Transverse colon (tissue), 4 donors: ENCODE data around the gene PPM1F. TPM values are rescaled to one million over a fixed set of nuclear protein-coding genes. Genes with fewer than 3 reads are reported as not detected.

Experiments
- DNase-seq: peaks from one replicate; pipeline ENCODE4 v3.0.0-alpha.2; 2019
- H3K27ac ChIP-seq, 4 donors: fragments of 200-600 bp; sonication (generic); 2 replicates each; pipeline ENCODE4 v1.5.1; 2016 to 2018; ENCODE audit warnings: inconsistent platforms in 4 of 4
- H3K27me3 ChIP-seq: fragments of 200-600 bp; sonication (generic); 2 replicates; pipeline ENCODE4 v1.5.1; 2017; ENCODE audit warnings: inconsistent platforms
- H3K36me3 ChIP-seq, 4 donors: fragments of 200-600 bp; sonication (generic); 2 replicates each; pipeline ENCODE4 v1.5.1; 2017 to 2019; ENCODE audit warnings: inconsistent platforms in 4 of 4
- H3K4me1 ChIP-seq, 4 donors: fragments of 200-600 bp; sonication (generic); 2 replicates each; pipeline ENCODE4 v1.5.1; 2017 to 2020; ENCODE audit warnings: inconsistent platforms in 4 of 4
- H3K4me3 ChIP-seq, 4 donors: fragments of 200-600 bp; sonication (generic); 1 replicate in 1 of 4; 2 replicates in 3 of 4; pipeline versions ENCODE4 v1.5.1 to v1.6.1; 2017 to 2019; ENCODE audit warnings: inconsistent platforms in 4 of 4
- H3K9me3 ChIP-seq, 2 donors: fragments of 200-600 bp; sonication (generic); 2 replicates each; pipeline ENCODE4 v1.5.1; 2017 to 2019; ENCODE audit warnings: inconsistent platforms in 2 of 2
- CTCF ChIP-seq, 5 experiments: fragments of 200-600 bp in 3 of 5; fragments of 450-650 bp in 2 of 5; sonication (generic) in 3 of 5; IDR thresholded peaks; 1 replicate in 2 of 5; 2 replicates in 3 of 5; pipeline ENCODE4 v1.5.1; 2016 to 2017; ENCODE audit warnings: antibody characterized with exemption in 5 of 5, inconsistent platforms in 3 of 5, mild to moderate bottlenecking in 2 of 5, moderate library complexity in 1 of 5
- EP300 ChIP-seq: sonication (generic); formaldehyde crosslinking; IDR thresholded peaks from one replicate; pipeline ENCODE4 v1.6.1; 2017; ENCODE audit warnings: antibody characterized with exemption, low read depth
- POLR2A ChIP-seq: fragments of 450-650 bp; IDR thresholded peaks from one replicate; pipeline ENCODE4 v1.6.1; 2016; ENCODE audit warnings: antibody characterized with exemption, mild to moderate bottlenecking, moderate library complexity
- POLR2AphosphoS5 ChIP-seq, 3 donors: sonication (generic); formaldehyde crosslinking; IDR thresholded peaks; one replicate each; pipeline ENCODE4 v1.6.1; 2016; ENCODE audit warnings: antibody characterized with exemption in 3 of 3
- WGBS, 2 donors: methylation state at CpG; one replicate each; pipeline ENCODE4 v1.1.5; 2018; ENCODE audit warnings: low coverage in 1 of 2; 5-methylcytosine and 5-hydroxymethylcytosine counted together
- in situ Hi-C, 4 donors: fragments of 200-750 bp; cut with MboI; loops; one replicate each; pipeline versions ENCODE4 v1.15.0 to v1.15.1; 2017; ENCODE audit warnings: low sequenced_read_pairs in 3 of 4, low pct_ligation_motif_present in 1 of 4, low pct_unique_long_range_greater_than_20kb in 1 of 4
- intact Hi-C: fragments of 100-400 bp; cut with DNase I; formaldehyde crosslinking; loops from one replicate; pipeline ENCODE4 v1.15.1; 2023; ENCODE audit warnings: low total_unique reads
- total RNA-seq, 4 donors: library from RNA; depleted of rRNA; stranded (reverse); fragments of >200 nt; gene quantifications; one replicate each; pipeline ENCODE4 v1.1.0, GENCODE V29; 2016

PPM1F gene
- total RNA-seq, 4 donors from 2014 or later = 11.2 to 18.7 (median 14.9) TPM

DNA sequence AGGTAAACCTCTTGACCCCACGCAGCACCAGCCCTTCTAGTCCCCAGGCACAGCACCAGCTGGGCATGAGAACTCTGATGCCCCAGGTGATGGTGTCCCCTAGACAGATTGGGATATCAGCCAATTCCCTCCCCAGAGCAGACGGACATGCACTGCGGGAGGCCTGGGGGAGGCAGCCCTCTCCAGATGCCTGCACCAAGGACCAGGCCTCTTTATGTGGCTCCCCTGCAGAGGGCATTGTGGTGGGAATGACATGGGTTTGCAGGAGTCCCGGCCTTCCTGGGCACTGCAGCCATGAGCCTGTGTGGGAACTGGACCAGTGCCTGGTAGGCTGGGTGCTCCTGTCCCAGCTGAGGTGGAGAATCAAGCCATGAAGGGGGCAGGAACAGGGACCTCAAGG, 25.9 kb downstream of the PPM1F start:
- peaks cover 0 to 16% (median 3%) of the 10 kb centered on the region in 4 donors for H3K36me3 ChIP-seq
- TF ChIP-seq POLR2A = no peak
- TF ChIP-seq POLR2AphosphoS5 (IDR thresholded peaks at IDR 0.05) = no peak
- no peak for TF ChIP-seq CTCF (IDR thresholded peaks at IDR 0.05)
- no peak for TF ChIP-seq EP300
- no peak overlapping the region for H3K27ac ChIP-seq

DNA sequence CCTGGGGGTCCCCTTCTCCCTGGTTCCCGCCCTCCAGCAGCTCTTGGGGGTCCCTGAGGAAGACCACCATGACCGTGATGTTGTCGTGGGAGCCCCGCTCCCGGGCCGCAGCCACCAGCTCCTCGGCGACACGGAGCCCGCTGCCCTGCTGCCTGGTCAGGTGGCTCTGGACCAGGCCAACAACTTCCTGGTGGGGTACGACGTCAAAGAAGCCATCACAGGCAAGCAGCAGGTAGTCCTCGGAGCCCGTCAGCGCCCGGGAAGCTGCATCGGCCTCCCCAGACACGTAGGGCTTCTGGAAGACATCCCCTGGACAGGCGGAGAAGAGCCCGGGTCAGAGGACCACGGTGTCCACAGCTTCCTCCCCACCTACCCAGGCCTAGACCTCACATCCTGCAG, 29.5 kb downstream of the PPM1F start:
- no peaks in the 10 kb centered on the region for H3K27me3 ChIP-seq
- no peaks in the 10 kb centered on the region for H3K4me1 ChIP-seq
- no peak overlapping the region for H3K4me3 ChIP-seq
- H3K9me3 ChIP-seq = no peaks in the 10 kb centered on the region
- TF ChIP-seq CTCF (IDR thresholded peaks at IDR 0.05) (no peak), POLR2A (no peak), EP300 (no peak), POLR2AphosphoS5 (IDR thresholded peaks at IDR 0.05) (no peak)
- intact Hi-C loops = no loop called here
- no peaks in the 10 kb centered on the region for H3K36me3 ChIP-seq
- in situ Hi-C loops = no loop called here
- WGBS, 2 donors = 98% methylated on average over 7 of the region's 21 CpGs; no CpG with 5 or more reads in 1 of the 2 donors
- no peak overlapping the region for H3K27ac ChIP-seq
- no peak for DNase-seq

More for the DNA sequence above, 25.9 kb downstream of the PPM1F start:
- Histone ChIP-seq H3K4me1 (no peaks in the 10 kb centered on the region), H3K9me3 (no peaks in the 10 kb centered on the region), H3K27me3 (no peaks in the 10 kb centered on the region), H3K4me3 (no peak overlapping the region)
- intact Hi-C loops (no loop called here), in situ Hi-C loops (loop anchor here in 1 of 4 donors (25.0 kb wide), 1 partner anchor 214 kb away; no protein-coding TSS in a partner anchor)
- DNase-seq = no peak
- WGBS, 2 donors = 73% methylated on average over 3 of the region's 4 CpGs; no CpG with 5 or more reads in 1 of the 2 donors

GRCh38 chr22:21922370-21923162, 30.1 kb downstream of the PPM1F start:
- intact Hi-C loops (no loop called here), in situ Hi-C loops (no loop called here)
- TF ChIP-seq EP300 (no peak), POLR2AphosphoS5 (IDR thresholded peaks at IDR 0.05) (no peak), POLR2A (no peak), CTCF (IDR thresholded peaks at IDR 0.05) (no peak)
- DNase-seq = no peak
- Histone ChIP-seq H3K36me3 (no peaks in the 10 kb centered on the region), H3K9me3 (no peaks in the 10 kb centered on the region), H3K27me3 (no peaks in the 10 kb centered on the region), H3K27ac (no peak overlapping the region), H3K4me1 (no peaks in the 10 kb centered on the region), H3K4me3 (no peak overlapping the region)
- WGBS, 2 donors = 93 to 94% methylated on average over 2 to 17 of the region's 20 CpGs

DNA sequence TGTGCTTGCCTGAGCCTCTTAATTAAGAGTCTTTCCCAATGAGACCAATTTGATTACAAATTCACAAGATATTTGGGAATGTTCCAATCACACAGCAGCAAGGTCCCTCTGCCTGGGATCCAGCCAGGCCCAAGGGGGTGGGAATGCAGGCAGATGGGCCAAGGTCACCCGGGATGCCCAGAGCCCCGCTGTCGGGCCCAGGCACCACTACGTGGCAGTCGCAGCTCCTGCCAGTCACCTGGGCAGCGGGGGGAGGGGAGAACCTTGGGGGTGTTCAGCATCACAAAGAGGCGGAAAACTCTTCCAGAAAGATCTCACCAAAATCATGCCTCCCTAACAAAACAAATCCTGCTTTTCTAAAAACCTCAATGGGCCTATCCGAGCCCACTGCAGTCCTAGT, 30.9 kb downstream of the PPM1F start:
- Histone ChIP-seq H3K27me3 (no peaks in the 10 kb centered on the region), H3K36me3 (no peaks in the 10 kb centered on the region), H3K27ac (no peak overlapping the region), H3K4me1 (no peaks in the 10 kb centered on the region), H3K4me3 (no peak overlapping the region), H3K9me3 (no peaks in the 10 kb centered on the region)
- TF ChIP-seq POLR2AphosphoS5 (IDR thresholded peaks at IDR 0.05) (no peak), CTCF (IDR thresholded peaks at IDR 0.05) (no peak), POLR2A (no peak)
- in situ Hi-C loops = no loop called here
- no peak for DNase-seq
- intact Hi-C loops = no loop called here
- WGBS, 2 donors = 86 to 92% methylated on average over 1 to 8 of the region's 8 CpGs
